ENCODE results near the gene MID1.

The MID1 gene

GRCh38 chrX:10427249-10427648 lies 193.1 kb downstream of the MID1 start:
- Histone ChIP-seq H3K36me3 (ENCODE audit: insufficient read depth, low read length) (no peaks in the 10 kb centered on the region), H3K9ac (ENCODE audit: low read depth, low read length) (no peak overlapping the region), H3K4me1 (ENCODE audit: insufficient read depth, low read length) (no peaks in the 10 kb centered on the region), H3K9me3 (ENCODE audit: control insufficient read depth, insufficient read depth, low read length) (no peaks in the 10 kb centered on the region)

GRCh38 chrX:10423716-10424115 lies 196.7 kb downstream of the MID1 start:
- no peak overlapping the region for H3K9ac ChIP-seq (ENCODE audit: low read depth, low read length)
- no peaks in the 10 kb centered on the region for H3K9me3 ChIP-seq (ENCODE audit: control insufficient read depth, insufficient read depth, low read length)
- no peaks in the 10 kb centered on the region for H3K36me3 ChIP-seq (ENCODE audit: insufficient read depth, low read length)
- H3K4me1 ChIP-seq (ENCODE audit: insufficient read depth, low read length), result peaks cover 6% of the 10 kb centered on the region

GRCh38 chrX:10420134-10420533 lies 200.3 kb downstream of the MID1 start:
- Histone ChIP-seq H3K9ac (ENCODE audit: low read depth, low read length) (no peak overlapping the region), H3K9me3 (ENCODE audit: control insufficient read depth, insufficient read depth, low read length) (no peaks in the 10 kb centered on the region), H3K36me3 (ENCODE audit: insufficient read depth, low read length) (no peaks in the 10 kb centered on the region), H3K4me1 (ENCODE audit: insufficient read depth, low read length) (peaks cover 6% of the 10 kb centered on the region)

GRCh38 chrX:10416424-10416823 lies 204.0 kb downstream of the MID1 start:
- no peak overlapping the region for H3K9ac ChIP-seq (ENCODE audit: low read depth, low read length)
- no peaks in the 10 kb centered on the region for H3K36me3 ChIP-seq (ENCODE audit: insufficient read depth, low read length)
- H3K9me3 ChIP-seq (ENCODE audit: control insufficient read depth, insufficient read depth, low read length), result no peaks in the 10 kb centered on the region
- peaks cover 6% of the 10 kb centered on the region for H3K4me1 ChIP-seq (ENCODE audit: insufficient read depth, low read length)

GRCh38 chrX:10415306-10416001 lies 204.9 kb downstream of the MID1 start:
- H3K9ac ChIP-seq (ENCODE audit: low read depth, low read length), result no peak overlapping the region
- no peaks in the 10 kb centered on the region for H3K36me3 ChIP-seq (ENCODE audit: insufficient read depth, low read length)
- peaks cover 6% of the 10 kb centered on the region for H3K4me1 ChIP-seq (ENCODE audit: insufficient read depth, low read length)
- no peaks in the 10 kb centered on the region for H3K9me3 ChIP-seq (ENCODE audit: control insufficient read depth, insufficient read depth, low read length)

GRCh38 chrX:10414862-10415261 lies 205.5 kb downstream of the MID1 start:
- H3K9me3 ChIP-seq (ENCODE audit: control insufficient read depth, insufficient read depth, low read length), result no peaks in the 10 kb centered on the region
- no peaks in the 10 kb centered on the region for H3K36me3 ChIP-seq (ENCODE audit: insufficient read depth, low read length)
- H3K4me1 ChIP-seq (ENCODE audit: insufficient read depth, low read length), result peaks cover under 1% of the 10 kb centered on the region; the same call in 1 of the 2 replicates
- no peak overlapping the region for H3K9ac ChIP-seq (ENCODE audit: low read depth, low read length)

GRCh38 chrX:10414156-10414824 lies 206.1 kb downstream of the MID1 start:
- Histone ChIP-seq H3K9me3 (ENCODE audit: control insufficient read depth, insufficient read depth, low read length) (no peaks in the 10 kb centered on the region), H3K9ac (ENCODE audit: low read depth, low read length) (no peak overlapping the region), H3K4me1 (ENCODE audit: insufficient read depth, low read length) (no peaks in the 10 kb centered on the region), H3K36me3 (ENCODE audit: insufficient read depth, low read length) (no peaks in the 10 kb centered on the region)

GRCh38 chrX:10404436-10404835 lies 215.9 kb downstream of the MID1 start:
- H3K4me1 ChIP-seq (ENCODE audit: insufficient read depth, low read length), result no peaks in the 10 kb centered on the region
- H3K36me3 ChIP-seq (ENCODE audit: insufficient read depth, low read length), result no peaks in the 10 kb centered on the region
- no peak overlapping the region for H3K9ac ChIP-seq (ENCODE audit: low read depth, low read length)
- H3K9me3 ChIP-seq (ENCODE audit: control insufficient read depth, insufficient read depth, low read length), result no peaks in the 10 kb centered on the region

- Histone ChIP-seq H3K4me1 (ENCODE audit: insufficient read depth, low read length) (peaks cover 18% of the 10 kb centered on the region), H3K9me3 (ENCODE audit: control insufficient read depth, insufficient read depth, low read length) (no peaks in the 10 kb centered on the region), H3K36me3 (ENCODE audit: insufficient read depth, low read length) (no peaks in the 10 kb centered on the region)
These were observed 219.1 kb downstream of the MID1 start for GRCh38 chrX:10401239-10401638.

GRCh38 chrX:10399043-10399741 lies 221.2 kb downstream of the MID1 start:
- H3K9me3 ChIP-seq (ENCODE audit: control insufficient read depth, insufficient read depth, low read length), result no peaks in the 10 kb centered on the region
- no peaks in the 10 kb centered on the region for H3K36me3 ChIP-seq (ENCODE audit: insufficient read depth, low read length)
- H3K4me1 ChIP-seq (ENCODE audit: insufficient read depth, low read length), result peaks cover 23% of the 10 kb centered on the region
- no peak overlapping the region for H3K9ac ChIP-seq (ENCODE audit: low read depth, low read length)

More at GRCh38 chrX:10401239-10401638, 219.1 kb downstream of the MID1 start:
- no peak overlapping the region for H3K9ac ChIP-seq (ENCODE audit: low read depth, low read length)

GRCh38 chrX:10398215-10398614 lies 222.2 kb downstream of the MID1 start:
- H3K36me3 ChIP-seq (ENCODE audit: insufficient read depth, low read length), result no peaks in the 10 kb centered on the region
- no peak overlapping the region for H3K9ac ChIP-seq (ENCODE audit: low read depth, low read length)
- H3K4me1 ChIP-seq (ENCODE audit: insufficient read depth, low read length), result peaks cover 23% of the 10 kb centered on the region
- H3K9me3 ChIP-seq (ENCODE audit: control insufficient read depth, insufficient read depth, low read length), result no peaks in the 10 kb centered on the region

- peaks cover 23% of the 10 kb centered on the region for H3K4me1 ChIP-seq (ENCODE audit: insufficient read depth, low read length)
- H3K36me3 ChIP-seq (ENCODE audit: insufficient read depth, low read length), result no peaks in the 10 kb centered on the region
- H3K9me3 ChIP-seq (ENCODE audit: control insufficient read depth, insufficient read depth, low read length), result no peaks in the 10 kb centered on the region
- no peak overlapping the region for H3K9ac ChIP-seq (ENCODE audit: low read depth, low read length)
These were observed 223.0 kb downstream of the MID1 start for GRCh38 chrX:10397349-10397748.

GRCh38 chrX:10395643-10396042 lies 224.7 kb downstream of the MID1 start:
- Histone ChIP-seq H3K9ac (ENCODE audit: low read depth, low read length) (no peak overlapping the region), H3K9me3 (ENCODE audit: control insufficient read depth, insufficient read depth, low read length) (no peaks in the 10 kb centered on the region), H3K4me1 (ENCODE audit: insufficient read depth, low read length) (peaks cover 23% of the 10 kb centered on the region), H3K36me3 (ENCODE audit: insufficient read depth, low read length) (no peaks in the 10 kb centered on the region)

Measured in ES-I3 (cell line).